GM19455 (cell line): ENCODE data around the gene CRABP1.

Source experiments
- ATAC-seq: cut with Tn5 transposase; IDR thresholded peaks from one replicate; pipeline ENCODE4 v1.9.1; 2021; ENCODE audit not compliant: unreplicated experiment

The CRABP1 gene

GRCh38 chr15:78316283-78317083, 23.7 kb upstream of the CRABP1 start:
- ATAC-seq = peak; percentile 55

DNA sequence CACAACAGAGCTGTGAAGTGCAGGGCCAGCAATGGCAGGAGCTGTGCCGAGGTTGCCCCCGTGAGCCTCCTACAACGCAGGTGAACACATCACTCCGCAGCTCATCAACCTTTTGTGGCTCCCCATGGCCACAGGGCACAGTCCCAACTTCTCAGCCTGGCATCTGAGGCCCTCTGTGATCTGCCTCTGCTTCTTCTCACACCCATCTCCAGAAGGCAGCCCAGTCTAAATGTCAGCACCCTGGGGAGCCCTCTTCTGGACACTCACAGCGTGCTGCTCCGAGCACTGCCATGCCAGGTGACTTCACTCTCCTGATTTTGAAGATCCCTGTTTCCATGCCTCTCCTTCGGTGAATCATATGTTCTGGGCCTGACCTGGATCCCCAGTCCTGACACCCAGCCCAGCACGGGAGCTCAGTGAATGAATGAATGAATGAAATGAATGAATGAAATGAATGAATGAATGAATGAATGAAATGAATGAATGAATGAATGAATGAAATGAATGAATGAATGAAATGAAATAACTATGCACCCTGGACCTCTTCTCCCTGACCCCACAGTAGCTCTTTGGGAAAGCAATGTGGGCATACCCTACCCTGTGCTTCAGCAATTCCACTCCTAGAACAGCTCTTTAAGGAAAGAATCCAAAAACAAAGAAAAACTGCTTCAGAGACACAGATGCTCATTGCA, 22.9 kb upstream of the CRABP1 start:
- ATAC-seq = no peak

DNA sequence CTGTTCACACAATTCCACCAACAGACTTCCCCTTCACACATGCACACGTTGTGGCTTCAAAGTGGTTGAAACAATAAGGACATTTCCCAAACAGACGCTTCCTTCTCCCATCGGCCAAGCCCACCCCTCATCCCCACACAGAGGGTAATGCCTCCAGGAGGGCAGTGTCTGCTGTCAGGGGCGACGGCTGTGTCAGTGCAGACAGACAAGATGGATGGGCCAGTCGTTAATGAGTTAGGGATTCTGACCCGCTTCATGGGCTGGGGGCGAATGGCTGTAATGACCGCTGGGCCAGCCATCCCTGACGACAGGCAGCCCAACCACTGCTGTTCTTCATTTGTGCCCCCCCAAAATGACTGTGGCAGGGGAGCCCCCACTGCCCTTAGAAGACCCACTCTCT, 20.6 kb upstream of the CRABP1 start:
- ATAC-seq = no peak

- ATAC-seq = no peak
Observed at GRCh38 chr15:78320183-78320582, 20.0 kb upstream of the CRABP1 start.

GRCh38 chr15:78321041-78321570, 19.0 kb upstream of the CRABP1 start:
- ATAC-seq = no peak

DNA sequence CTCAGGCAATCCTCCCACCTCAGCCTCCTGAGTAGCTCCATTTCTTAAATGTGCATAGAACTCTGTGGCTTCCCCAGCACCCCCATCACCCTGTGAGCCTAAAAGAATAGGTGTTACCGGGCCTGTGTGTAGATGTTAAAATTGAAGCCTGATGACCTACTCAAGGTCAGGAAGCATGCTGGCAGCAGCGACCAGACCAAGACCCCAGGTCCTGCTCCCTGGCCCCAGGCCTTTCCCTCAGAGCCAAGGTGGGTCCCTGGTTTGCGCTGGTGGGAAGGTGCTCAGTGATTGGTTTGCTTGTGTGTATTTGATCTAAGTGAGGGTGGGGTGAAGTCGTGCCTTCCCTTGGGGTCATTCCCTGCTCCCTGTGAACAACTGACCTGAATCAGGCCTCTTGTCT, 18.4 kb upstream of the CRABP1 start:
- no peak for ATAC-seq

DNA sequence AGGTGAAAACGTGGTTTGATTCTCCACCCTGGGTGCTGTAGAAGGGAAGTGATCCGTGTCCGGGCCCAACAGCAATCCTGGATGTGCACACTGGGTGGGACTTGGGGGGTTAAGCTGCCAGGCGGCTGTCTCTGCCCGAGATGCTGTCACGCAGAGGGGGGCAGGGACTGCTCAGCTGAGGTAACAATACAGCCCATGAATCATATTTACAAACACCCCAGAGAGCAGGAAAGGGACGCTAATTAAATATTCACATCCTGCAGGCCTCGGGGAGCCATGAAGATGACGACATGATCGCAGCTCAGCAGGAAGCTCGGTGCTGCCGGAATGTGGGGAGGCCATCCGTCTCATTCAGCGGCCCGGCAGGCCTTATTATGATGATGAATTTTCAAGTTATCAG, 17.9 kb upstream of the CRABP1 start:
- ATAC-seq = no peak

- no peak for ATAC-seq
Observed at GRCh38 chr15:78322724-78323521, 17.2 kb upstream of the CRABP1 start.

GRCh38 chr15:78323693-78324092, 16.5 kb upstream of the CRABP1 start:
- no peak for ATAC-seq

DNA sequence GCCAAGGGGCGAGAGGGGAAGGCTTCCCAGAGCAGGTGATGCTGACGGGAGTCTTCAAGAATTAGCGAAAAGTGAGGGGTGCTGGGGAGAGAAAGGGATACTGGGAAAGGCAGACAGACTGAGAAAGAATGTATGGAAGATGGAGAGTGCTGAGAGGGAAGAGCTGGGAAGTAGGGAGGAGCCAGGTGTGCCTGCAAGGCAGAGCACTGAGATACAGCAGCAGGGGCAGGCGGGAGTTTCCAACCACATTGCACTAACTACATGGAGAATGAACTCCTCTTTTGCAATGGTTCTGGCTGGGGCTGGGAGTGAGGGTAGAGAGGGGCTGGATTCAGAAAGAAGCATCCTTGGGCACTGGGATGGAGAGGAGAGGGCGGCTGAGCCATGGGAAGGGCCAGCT, 16.0 kb upstream of the CRABP1 start:
- ATAC-seq = no peak

DNA sequence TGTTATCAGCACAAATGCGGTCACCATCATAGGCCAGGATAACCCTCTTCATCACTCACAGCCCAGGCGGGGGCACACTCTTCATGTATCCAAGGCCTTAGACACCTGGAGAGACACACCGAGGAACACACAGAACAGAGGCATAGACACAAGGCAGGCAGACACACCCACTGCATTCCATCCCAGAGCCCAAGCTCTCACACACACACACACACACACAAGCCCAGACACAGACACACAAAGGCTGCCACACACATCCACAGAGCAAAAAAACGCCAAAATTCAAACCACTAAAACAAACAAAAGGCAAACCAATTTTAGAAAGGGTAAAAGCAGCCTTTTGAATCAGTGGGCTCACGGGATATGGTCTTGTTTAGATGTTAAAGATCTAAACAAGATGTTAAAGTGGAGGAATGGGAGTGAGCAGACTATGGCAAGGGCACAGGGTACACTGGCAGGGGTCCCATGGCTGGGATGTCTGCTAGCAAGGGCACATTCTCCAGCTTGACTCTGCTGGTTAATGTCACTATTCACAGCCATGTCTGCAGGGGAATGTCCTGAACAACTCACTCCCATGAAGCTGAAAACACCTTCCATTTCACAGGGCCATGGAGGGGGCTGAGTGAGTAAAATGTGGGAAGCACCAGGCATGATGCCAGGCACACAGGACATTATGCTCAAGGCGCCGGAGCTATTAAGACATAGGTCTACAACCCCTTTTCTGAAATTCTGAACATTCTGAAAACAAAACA, 14.9 kb upstream of the CRABP1 start:
- ATAC-seq = no peak

DNA sequence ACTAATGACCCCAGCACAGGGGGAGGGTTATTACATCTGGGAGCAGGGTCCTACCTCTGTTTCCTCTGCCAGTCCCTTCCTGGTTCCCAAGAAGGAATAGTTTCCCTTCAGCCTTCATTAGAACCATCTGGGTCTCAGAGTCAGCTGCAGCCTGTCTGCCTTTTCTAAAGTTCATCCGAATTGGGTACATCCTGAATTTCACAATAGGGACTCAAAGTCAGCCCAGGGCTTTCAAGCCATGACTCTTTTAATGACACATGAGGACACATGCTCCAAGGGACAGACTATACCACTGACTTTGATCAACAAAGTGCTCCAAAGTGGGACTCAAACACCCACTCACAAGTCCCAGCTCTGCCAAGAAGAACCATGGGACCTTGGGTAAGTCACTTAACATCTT, 12.7 kb upstream of the CRABP1 start:
- no peak for ATAC-seq

DNA sequence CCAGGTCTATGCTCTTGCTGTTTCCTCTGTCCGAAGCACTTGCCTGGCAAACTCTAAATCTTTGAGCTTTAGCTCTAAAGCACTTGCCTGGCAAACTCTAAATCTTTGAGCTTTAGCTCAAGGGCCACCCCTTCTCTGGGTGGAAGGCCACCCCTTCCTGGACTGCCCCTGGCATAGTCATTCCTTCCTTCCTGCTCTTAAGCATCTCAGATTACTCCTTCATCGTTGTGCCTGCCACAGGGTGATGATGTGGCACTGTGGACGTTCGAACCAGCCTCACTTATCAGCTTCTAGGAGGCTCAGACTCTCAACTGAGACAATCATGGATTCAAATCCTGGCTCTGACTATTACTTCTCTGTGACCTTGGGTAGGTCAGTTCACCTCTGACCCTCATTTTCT, 10.5 kb upstream of the CRABP1 start:
- no peak for ATAC-seq

GRCh38 chr15:78334845-78335244, 5.3 kb upstream of the CRABP1 start:
- no peak for ATAC-seq

GRCh38 chr15:78335985-78336384, 4.2 kb upstream of the CRABP1 start:
- no peak for ATAC-seq

DNA sequence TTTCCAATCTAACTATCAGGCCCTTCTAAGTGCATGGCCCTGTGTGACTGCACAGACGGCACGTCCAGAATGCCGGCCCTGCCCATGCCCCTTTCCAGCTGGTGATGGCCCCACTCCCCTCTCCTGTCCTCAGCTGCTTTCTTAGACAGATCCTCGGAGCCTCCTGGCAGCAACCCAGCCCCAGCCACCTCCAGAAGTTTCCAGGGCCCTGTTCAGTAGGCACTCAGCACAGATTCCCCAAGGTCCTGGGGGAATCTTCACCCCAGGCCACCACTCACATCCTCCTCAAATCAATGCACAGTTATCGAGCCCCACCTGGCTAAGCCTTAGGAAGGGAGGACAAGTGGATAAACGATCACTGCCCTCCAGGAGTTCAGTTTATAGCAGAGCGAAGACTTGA, 1.4 kb upstream of the CRABP1 start:
- no peak for ATAC-seq

DNA sequence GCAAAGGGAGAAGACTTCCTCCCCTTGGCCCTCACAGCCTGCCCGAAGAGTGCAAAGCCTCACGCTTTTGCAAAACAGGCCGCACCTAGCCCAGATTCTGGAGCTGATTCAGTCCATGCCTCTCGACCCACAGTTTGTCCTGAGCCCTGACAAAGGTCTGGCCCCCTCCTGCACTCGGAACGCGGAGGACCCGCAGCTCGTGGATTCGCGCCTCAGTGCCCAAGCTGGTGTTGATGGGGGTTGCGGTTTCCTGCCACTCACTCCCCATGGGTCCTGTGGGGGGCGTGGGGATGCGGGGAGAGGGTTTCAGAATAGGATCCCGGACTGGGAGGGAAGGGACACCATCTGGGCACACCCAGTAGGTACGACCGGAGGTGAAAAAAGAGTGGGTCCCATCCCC, 594 bp upstream of the CRABP1 start:
- ATAC-seq = no peak

DNA sequence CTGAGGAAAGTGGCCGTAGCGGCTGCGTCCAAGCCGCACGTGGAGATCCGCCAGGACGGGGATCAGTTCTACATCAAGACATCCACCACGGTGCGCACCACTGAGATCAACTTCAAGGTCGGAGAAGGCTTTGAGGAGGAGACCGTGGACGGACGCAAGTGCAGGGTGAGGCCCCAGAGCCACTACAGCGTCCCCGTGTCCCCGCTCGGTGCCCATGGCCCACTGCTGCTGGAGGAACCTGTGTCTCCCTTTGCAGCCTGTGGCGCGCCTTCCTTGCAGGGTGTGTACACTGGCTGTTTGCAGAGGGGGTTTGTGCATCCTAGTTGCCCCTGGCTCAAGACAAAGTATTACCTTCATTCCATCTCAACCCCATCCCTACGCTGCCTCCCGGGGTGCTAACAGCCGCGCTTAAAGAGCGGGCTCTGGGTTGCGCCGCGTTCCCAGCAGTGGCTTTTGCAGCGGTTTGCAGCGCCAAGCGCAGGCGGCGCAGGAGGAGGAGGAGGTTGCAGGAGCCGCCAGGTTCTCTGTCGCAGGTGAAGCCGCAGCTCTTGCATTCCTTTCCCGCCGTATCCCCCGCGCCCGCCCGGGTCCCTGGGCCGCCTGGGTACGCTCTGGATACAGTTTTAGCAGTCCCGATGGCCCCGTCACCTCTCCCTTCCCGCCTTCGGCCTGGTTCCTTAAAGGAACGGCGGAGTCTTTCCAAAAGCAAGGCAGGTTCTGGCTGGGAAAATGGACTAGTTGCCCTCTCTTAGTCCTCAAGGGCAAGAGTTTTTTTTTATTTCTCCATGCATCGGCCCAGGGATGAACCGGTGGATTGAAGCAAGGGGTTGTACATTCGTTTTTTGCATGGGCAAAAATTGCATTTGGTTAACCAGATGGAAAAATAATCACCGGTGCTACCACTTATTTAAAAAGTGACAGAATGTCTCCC, 1.2 kb downstream of the CRABP1 start:
- ATAC-seq = no peak

GRCh38 chr15:78342021-78342420, 1.9 kb downstream of the CRABP1 start:
- ATAC-seq = no peak
